Measurements from ENCODE around the gene KANK3.
"Not testable (repeated sequence)": the region's sequence is repeated elsewhere in the genome, so short reads cannot be mapped to it uniquely, and the experiment has no call there.

The KANK3 gene

GRCh38 chr19:8306235-8307054 lies 36.6 kb downstream of the KANK3 start:
- DNase-seq (ENCODE audit: insufficient read length) (no peak), FAIRE-seq (no peak)
- TF ChIP-seq POLR2AphosphoS5 (IDR thresholded peaks at IDR 0.05; ENCODE audit: low read depth, low read length) (no peak), POLR2A (IDR thresholded peaks at IDR 0.05; ENCODE audit: low read depth, low read length) (no peak), TAF1 (IDR thresholded peaks at IDR 0.05; ENCODE audit: borderline replicate concordance, low read depth, low read length) (no peak)

- TF ChIP-seq POLR2AphosphoS5 (IDR thresholded peaks at IDR 0.05; ENCODE audit: low read depth, low read length) (no peak), TAF1 (IDR thresholded peaks at IDR 0.05; ENCODE audit: borderline replicate concordance, low read depth, low read length) (no peak), POLR2A (IDR thresholded peaks at IDR 0.05; ENCODE audit: low read depth, low read length) (no peak)
- DNase-seq (ENCODE audit: insufficient read length) (no peak), FAIRE-seq (no peak)
Observed at GRCh38 chr19:8305798-8306197, 37.3 kb downstream of the KANK3 start.

DNA sequence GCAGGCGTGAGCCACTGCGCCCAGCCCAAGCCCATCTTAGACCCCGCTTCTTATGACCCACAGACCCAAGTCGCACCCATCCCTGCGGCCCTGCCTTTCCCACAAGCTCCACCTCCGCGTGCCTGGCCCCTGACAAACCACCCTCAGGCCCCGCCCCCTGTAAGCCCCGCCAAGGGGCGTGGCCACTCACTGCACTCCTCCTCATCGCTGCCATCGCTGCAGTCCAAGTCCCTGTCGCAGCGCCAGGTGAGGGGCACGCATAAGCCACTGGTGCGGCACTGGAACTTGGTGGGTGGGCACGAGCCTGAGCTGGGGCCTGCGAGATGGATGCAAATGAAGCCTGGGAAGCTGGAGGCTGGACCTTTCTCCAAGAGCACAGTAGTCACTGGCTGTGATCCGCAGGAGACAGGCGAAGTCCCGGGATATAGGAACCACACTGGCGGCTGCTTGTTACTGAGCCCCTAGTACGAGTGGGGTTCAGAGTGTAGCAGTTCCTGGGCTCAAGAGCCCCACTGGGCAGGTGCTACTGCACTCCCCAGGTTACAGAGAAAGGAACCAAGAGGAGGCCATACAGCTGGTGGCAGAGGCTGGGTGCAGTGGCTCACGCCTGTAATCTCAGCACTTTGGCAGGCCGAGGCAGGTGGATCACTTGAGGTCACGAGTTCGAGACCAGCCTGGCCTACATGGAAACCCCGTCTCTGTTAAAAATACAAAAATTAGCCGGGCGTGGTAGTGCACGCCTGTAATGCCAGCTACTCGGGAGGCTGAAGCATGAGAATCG lies 38.0 kb downstream of the KANK3 start:
- FAIRE-seq: no peak
- no peak for TF ChIP-seq POLR2AphosphoS5 (IDR thresholded peaks at IDR 0.05; ENCODE audit: low read depth, low read length)
- no peak for TF ChIP-seq TAF1 (IDR thresholded peaks at IDR 0.05; ENCODE audit: borderline replicate concordance, low read depth, low read length)
- no peak for TF ChIP-seq POLR2A (IDR thresholded peaks at IDR 0.05; ENCODE audit: low read depth, low read length)

GRCh38 chr19:8302734-8303133 lies 40.3 kb downstream of the KANK3 start:
- FAIRE-seq (no peak), DNase-seq (ENCODE audit: insufficient read length) (no peak)
- TF ChIP-seq POLR2AphosphoS5 (IDR thresholded peaks at IDR 0.05; ENCODE audit: low read depth, low read length) (no peak), TAF1 (IDR thresholded peaks at IDR 0.05; ENCODE audit: borderline replicate concordance, low read depth, low read length) (no peak), POLR2A (IDR thresholded peaks at IDR 0.05; ENCODE audit: low read depth, low read length) (no peak)

More for the DNA sequence above, 38.0 kb downstream of the KANK3 start:
- no peak for DNase-seq (ENCODE audit: insufficient read length)

DNA sequence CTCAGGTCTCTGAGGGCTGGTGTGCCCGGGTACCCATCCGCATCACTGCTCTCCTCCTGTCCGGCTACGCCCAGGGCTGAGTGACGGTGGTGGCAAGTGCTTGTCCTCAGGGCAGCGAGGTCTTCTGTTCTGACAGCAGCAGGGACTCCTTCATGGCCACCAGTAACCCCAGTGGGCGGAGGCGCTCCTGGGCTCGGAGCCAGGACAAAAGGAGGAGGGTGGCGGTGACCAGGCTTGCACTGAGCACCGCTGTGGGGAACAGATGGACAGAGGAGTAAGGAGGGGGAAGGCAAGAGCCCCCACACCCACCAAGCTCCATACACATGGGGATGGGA lies 40.7 kb downstream of the KANK3 start:
- FAIRE-seq (no peak), DNase-seq (ENCODE audit: insufficient read length) (no peak)
- no peak for TF ChIP-seq POLR2AphosphoS5 (IDR thresholded peaks at IDR 0.05; ENCODE audit: low read depth, low read length)
- TF ChIP-seq TAF1 (IDR thresholded peaks at IDR 0.05; ENCODE audit: borderline replicate concordance, low read depth, low read length): no peak
- no peak for TF ChIP-seq POLR2A (IDR thresholded peaks at IDR 0.05; ENCODE audit: low read depth, low read length)

- FAIRE-seq; DNase-seq (ENCODE audit: insufficient read length): not testable (repeated sequence)
Observed at GRCh38 chr19:8291337-8291736, 51.7 kb downstream of the KANK3 start.

DNA sequence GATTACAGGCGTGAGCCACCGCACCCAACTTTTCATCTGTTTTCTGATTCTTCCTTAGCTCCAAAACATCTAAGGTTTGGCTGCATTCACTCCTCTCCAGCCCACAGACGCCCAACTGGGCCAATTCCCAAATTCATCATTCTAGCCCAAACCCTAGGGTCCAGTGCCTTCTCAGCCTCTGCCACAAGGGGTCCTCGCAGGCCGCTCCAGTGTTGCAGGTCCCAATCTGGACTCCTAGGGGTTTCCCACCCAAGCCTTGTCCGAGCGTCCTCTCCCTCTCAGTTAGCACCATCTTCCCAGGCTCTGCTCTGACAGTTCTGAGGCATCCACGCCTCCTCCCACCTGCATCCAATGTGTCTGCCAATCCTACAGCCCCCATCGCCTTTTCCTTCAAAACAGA lies 66.6 kb downstream of the KANK3 start:
- DNase-seq (ENCODE audit: insufficient read length): not testable (repeated sequence)
- peak; percentile 84 for FAIRE-seq
